Endothelial cell of umbilical vein (primary cell): ENCODE measurements around the gene FRK. TPM values are rescaled to one million over a fixed set of nuclear protein-coding genes. Genes with fewer than 3 reads are reported as not detected.
"Not testable (repeated sequence)": the region's sequence is repeated elsewhere in the genome, so short reads cannot be mapped to it uniquely, and the experiment has no call there.

Source experiments
- BruUV-seq: library from RNA; stranded (reverse); fragments of 400-500 nt; replicated peaks from 2 replicates; lab custom pipeline; 2021; lab: Mats Ljungman, UMichigan
- CTCF ChIA-PET: fragments of 300-600, 350-600 bp; sonication (Branson Sonifier 250); formaldehyde crosslinking; loops from one replicate; lab custom pipeline; 2021; ENCODE audit warnings: antibody characterized with exemption, inconsistent platforms; lab: Charles Lee
- POLR2A ChIA-PET: fragments of 300-600, 350-600 bp; sonication (Branson Sonifier 250); formaldehyde crosslinking; loops from one replicate; lab custom pipeline; 2021; ENCODE audit warnings: antibody characterized with exemption, inconsistent platforms; lab: Charles Lee
- DNase-seq: peaks from one replicate; pipeline ENCODE4 v3.0.0-alpha.2; 2011; ENCODE audit warnings: low read depth, low spot score
- FAIRE-seq: peaks from 2 replicates; lab custom pipeline; 2011; peaks lifted over from hg19 to GRCh38; lab: Jason Lieb, UNC
- H2AFZ ChIP-seq: 2 replicates; pipeline ENCODE4 v1.6.0; 2012; ENCODE audit warnings: low read depth, low read length, control low read depth, inconsistent platforms
- H3K27ac ChIP-seq: 2 replicates; pipeline ENCODE4 v1.5.1; 2011; ENCODE audit warnings: low read depth, mild to moderate bottlenecking, control low read depth, low read length, moderate library complexity; ENCODE audit not compliant: insufficient read depth
- H3K27me3 ChIP-seq, 2 experiments: 2 replicates each; pipeline versions ENCODE4 v1.6.0 to v1.6.1; 2011; ENCODE audit warnings: low read length in 2 of 2, mixed read lengths in 1 of 2; ENCODE audit not compliant: control insufficient read depth in 2 of 2, insufficient read depth in 2 of 2
- H3K36me3 ChIP-seq, 2 experiments: 2 replicates in 1 of 2; 3 replicates in 1 of 2; pipeline ENCODE4 v1.5.1; 2011; ENCODE audit warnings: low read length in 2 of 2, mild to moderate bottlenecking in 1 of 2, moderate library complexity in 1 of 2; ENCODE audit not compliant: control insufficient read depth in 2 of 2, insufficient read depth in 2 of 2; ENCODE audit errors: extremely low read depth in 1 of 2
- H3K4me1 ChIP-seq: 3 replicates; pipeline ENCODE4 v1.5.1; 2011; ENCODE audit warnings: mild to moderate bottlenecking, low read length; ENCODE audit not compliant: control insufficient read depth, insufficient read depth; ENCODE audit errors: extremely low read depth
- H3K4me2 ChIP-seq: 2 replicates; pipeline ENCODE4 v1.6.1; 2011; ENCODE audit warnings: low read length, control low read depth, mixed read lengths; ENCODE audit not compliant: insufficient read depth
- H3K4me3 ChIP-seq, 3 experiments: fragments of 200-600 bp in 1 of 3; sonication (generic), shearing (Covaris generic) in 1 of 3; replicated peaks in 1 of 3; 2 replicates each; pipeline ENCODE4 v1.5.1; 2011 to 2016; ENCODE audit warnings: control low read depth in 3 of 3, low read length in 3 of 3, mild to moderate bottlenecking in 2 of 3, inconsistent platforms in 1 of 3, low read depth in 1 of 3, moderate library complexity in 1 of 3; ENCODE audit not compliant: insufficient read depth in 1 of 3
- H3K79me2 ChIP-seq: 2 replicates; pipeline ENCODE4 v1.6.0; 2012; ENCODE audit warnings: low read length, inconsistent platforms; ENCODE audit not compliant: control insufficient read depth, insufficient read depth
- H3K9ac ChIP-seq: replicated peaks from 2 replicates; pipeline ENCODE3; 2011; ENCODE audit warnings: low read length, control low read depth; ENCODE audit not compliant: insufficient read depth; ENCODE audit errors: extremely low read depth
- H3K9me1 ChIP-seq: replicated peaks from 3 replicates; pipeline ENCODE4 v1.6.0; 2011; ENCODE audit warnings: mild to moderate bottlenecking, low read length; ENCODE audit not compliant: control insufficient read depth, insufficient read depth; ENCODE audit errors: extremely low read depth
- H3K9me3 ChIP-seq: replicated peaks from 2 replicates; pipeline ENCODE4 v1.5.1; 2012; ENCODE audit warnings: low read length, inconsistent platforms; ENCODE audit not compliant: control insufficient read depth, insufficient read depth
- H4K20me1 ChIP-seq: replicated peaks from 2 replicates; pipeline ENCODE3; 2011; ENCODE audit warnings: mild to moderate bottlenecking, low read length; ENCODE audit not compliant: control insufficient read depth, insufficient read depth; ENCODE audit errors: extremely low read depth
- CTCF ChIP-seq, 2 donors: IDR thresholded peaks; 1 replicate in 1 of 2; 2 replicates in 1 of 2; pipeline ENCODE4 v1.5.1; 2011; ENCODE audit warnings: low read length in 2 of 2, mild to moderate bottlenecking in 2 of 2, moderate library complexity in 2 of 2, control low read depth in 1 of 2, inconsistent platforms in 1 of 2, low read depth in 1 of 2; ENCODE audit not compliant: insufficient read depth in 1 of 2; ENCODE audit errors: extremely low read depth in 1 of 2
- EZH2 ChIP-seq: IDR thresholded peaks from 2 replicates; pipeline ENCODE4 v1.6.1; 2012; ENCODE audit warnings: borderline replicate concordance, low read depth, mild to moderate bottlenecking, moderate library complexity, low read length, inconsistent platforms; ENCODE audit not compliant: severe bottlenecking
- FOS ChIP-seq: IDR thresholded peaks from 2 replicates; pipeline ENCODE4 v1.6.1; 2011; ENCODE audit warnings: mild to moderate bottlenecking, low read length, moderate library complexity, borderline replicate concordance; ENCODE audit not compliant: insufficient read depth
- GATA2 ChIP-seq: IDR thresholded peaks from 2 replicates; pipeline ENCODE4 v1.7.0; 2011; ENCODE audit warnings: low read depth, mild to moderate bottlenecking, moderate library complexity, mixed read lengths, low read length; ENCODE audit not compliant: insufficient read length, insufficient read depth
- JUN ChIP-seq: IDR thresholded peaks from 2 replicates; pipeline ENCODE4 v1.6.1; 2011; ENCODE audit warnings: borderline replicate concordance, low read depth; ENCODE audit not compliant: insufficient read length, insufficient read depth
- MYC ChIP-seq: IDR thresholded peaks from one replicate; pipeline ENCODE4 v1.6.1; 2011; ENCODE audit warnings: mild to moderate bottlenecking, low read depth, low read length
- POLR2A ChIP-seq: IDR thresholded peaks from 2 replicates; pipeline ENCODE4 v1.6.1; 2012; ENCODE audit warnings: low read depth, mild to moderate bottlenecking, control low read depth, low read length
- POLR2AphosphoS5 ChIP-seq: IDR thresholded peaks from 2 replicates; pipeline ENCODE4 v1.6.1; 2012; ENCODE audit warnings: low read depth, mild to moderate bottlenecking, control low read depth, low read length, moderate library complexity; ENCODE audit not compliant: insufficient read depth
- dilution Hi-C: fragments of 300-500 bp; cut with MboI; formaldehyde crosslinking; loops from one replicate; pipeline ENCODE4 v1.15.0; 2019; ENCODE audit warnings: low sequenced_read_pairs; ENCODE audit not compliant: extremely low pct_ligation_motif_present
- intact Hi-C: fragments of 100-400 bp; cut with micrococcal nuclease; formaldehyde crosslinking; loops from one replicate; pipeline ENCODE4 v1.10.0; 2022
- polyA plus RNA-seq, 4 experiments: library from polyadenylated mRNA; depleted of rRNA in 3 of 4; stranded (reverse) in 3 of 4; unstranded in 1 of 4; fragments of >200 nt; gene quantifications; 2 replicates each; pipeline versions ENCODE4 v1.2.1 to v1.2.3, GENCODE V29; 2011 to 2012; ENCODE audit warnings: missing spikeins in 1 of 4
- total RNA-seq: library from RNA; stranded (reverse); gene quantifications from 2 replicates; pipeline ENCODE4 v1.2.3, GENCODE V29; 2021
- TF ChIP-seq, protein P1 (sequence below): IDR thresholded peaks from 2 replicates; pipeline ENCODE4 v1.6.1; 2011; ENCODE audit not compliant: insufficient read depth, insufficient read length

Gene FRK
- total and polyA plus RNA-seq, 2 donors (not counting 3 experiments of a cell fraction or from before 2014, with no cell fraction given), result 0.01 TPM; not detected in 1

DNA sequence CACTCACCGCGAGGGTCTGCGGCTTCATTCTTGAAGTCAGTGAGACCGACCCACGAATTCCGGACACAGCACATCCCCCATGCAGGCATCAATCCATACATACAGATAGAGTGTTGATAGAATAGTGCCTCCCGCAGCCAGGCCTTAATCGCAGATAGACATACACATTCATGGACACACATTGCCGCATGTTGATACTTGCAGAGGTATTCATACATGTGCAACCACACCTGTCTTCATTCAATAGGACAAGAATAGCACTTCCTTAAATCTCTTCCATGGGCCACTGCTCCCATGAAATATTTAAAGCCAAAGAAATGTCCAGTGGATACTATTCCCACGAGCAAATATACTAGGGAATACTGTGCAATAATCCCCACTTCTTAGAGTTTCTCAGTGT lies 170.5 kb downstream of the FRK start:
- H3K4me2 ChIP-seq, result no peak overlapping the region
- no peaks in the 10 kb centered on the region for H3K79me2 ChIP-seq
- H3K9me1 ChIP-seq, result no peaks in the 10 kb centered on the region
- ChIA-PET CTCF (no interaction called here), POLR2A (no interaction called here)
- no peaks in the 10 kb centered on the region for H3K4me1 ChIP-seq
- dilution Hi-C loops (no loop called here), intact Hi-C loops (no loop called here)
- H4K20me1 ChIP-seq, result no peaks in the 10 kb centered on the region
- TF ChIP-seq FOS (no peak), EZH2 (no peak), GATA2 (no peak), POLR2A (no peak), MYC (no peak), POLR2AphosphoS5 (no peak), CTCF (IDR thresholded peaks at IDR 0.05; ENCODE audit: extremely low read depth in 1 of 2, insufficient read depth in 1 of 2, low read depth in 1 of 2, low read length in 2 of 2) (no peak), JUN (no peak)
- TF ChIP-seq, protein P1, sequence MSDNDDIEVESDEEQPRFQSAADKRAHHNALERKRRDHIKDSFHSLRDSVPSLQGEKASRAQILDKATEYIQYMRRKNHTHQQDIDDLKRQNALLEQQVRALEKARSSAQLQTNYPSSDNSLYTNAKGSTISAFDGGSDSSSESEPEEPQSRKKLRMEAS, result no peak
- BruUV-seq, result no TSS peak
- no peak for DNase-seq
- H3K9ac ChIP-seq, result no peak overlapping the region
- no peaks in the 10 kb centered on the region for H3K9me3 ChIP-seq
- no peak overlapping the region for H3K4me3 ChIP-seq
- H2AFZ ChIP-seq, result no peak overlapping the region
- H3K36me3 ChIP-seq, result no peaks in the 10 kb centered on the region
- no peak overlapping the region for H3K27ac ChIP-seq
- no peaks in the 10 kb centered on the region for H3K27me3 ChIP-seq
- no peak for FAIRE-seq

DNA sequence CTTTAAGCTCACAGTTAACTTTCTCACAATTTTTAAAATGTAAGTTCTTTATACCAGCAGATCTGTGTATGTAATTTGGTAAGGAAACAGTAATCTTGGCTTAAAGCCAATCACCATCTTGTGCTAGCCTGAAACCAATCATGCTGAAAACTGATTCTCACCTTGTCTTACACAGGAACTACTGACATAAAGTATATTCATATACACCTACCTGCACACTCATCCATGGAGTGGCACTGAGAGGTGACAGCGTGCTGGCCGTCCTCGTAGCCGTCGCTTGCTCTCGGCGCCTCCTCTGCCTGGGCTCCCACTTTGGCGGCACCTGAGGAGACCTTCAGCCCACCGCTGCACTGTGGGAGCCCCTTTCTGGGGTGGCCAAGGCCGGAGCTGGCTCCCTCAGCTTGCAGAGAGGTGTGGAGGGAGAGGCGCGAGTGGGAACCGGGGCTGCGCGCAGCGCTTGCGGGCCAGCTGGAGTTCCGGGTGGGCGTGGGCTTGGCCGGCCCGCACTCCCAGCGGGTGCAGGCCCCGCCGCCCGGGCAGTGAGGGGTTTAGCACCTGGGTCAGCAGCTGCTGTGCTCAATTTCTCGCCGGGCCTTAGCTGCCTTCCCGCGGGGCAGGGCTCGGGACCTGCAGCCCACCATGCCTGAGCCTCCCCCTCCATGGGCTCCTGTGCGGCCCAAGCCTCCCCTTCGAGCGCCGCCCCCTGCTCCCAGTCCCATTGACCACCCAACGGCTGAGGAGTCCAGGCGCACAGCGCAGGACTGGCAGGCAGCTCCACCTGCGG lies 171.8 kb downstream of the FRK start:
- H3K27ac ChIP-seq, H2AFZ ChIP-seq, FAIRE-seq, H4K20me1 ChIP-seq, H3K4me1 ChIP-seq, H3K79me2 ChIP-seq, BruUV-seq, dilution Hi-C loops, H3K36me3 ChIP-seq, POLR2A ChIA-PET, H3K27me3 ChIP-seq, H3K4me3 ChIP-seq, H3K4me2 ChIP-seq, H3K9me1 ChIP-seq, intact Hi-C loops, H3K9ac ChIP-seq, DNase-seq, H3K9me3 ChIP-seq: not testable (repeated sequence)
- CTCF ChIA-PET, result interaction anchor here (1.4 kb wide), 1 partner anchor 8 kb away, joined by 3 read pairs; no protein-coding TSS in a partner anchor
